ENCODE data around the gene MYL3.
A peak's percentile ranks its signal among the peaks of the same experiment; 100 is the strongest.

DNA sequence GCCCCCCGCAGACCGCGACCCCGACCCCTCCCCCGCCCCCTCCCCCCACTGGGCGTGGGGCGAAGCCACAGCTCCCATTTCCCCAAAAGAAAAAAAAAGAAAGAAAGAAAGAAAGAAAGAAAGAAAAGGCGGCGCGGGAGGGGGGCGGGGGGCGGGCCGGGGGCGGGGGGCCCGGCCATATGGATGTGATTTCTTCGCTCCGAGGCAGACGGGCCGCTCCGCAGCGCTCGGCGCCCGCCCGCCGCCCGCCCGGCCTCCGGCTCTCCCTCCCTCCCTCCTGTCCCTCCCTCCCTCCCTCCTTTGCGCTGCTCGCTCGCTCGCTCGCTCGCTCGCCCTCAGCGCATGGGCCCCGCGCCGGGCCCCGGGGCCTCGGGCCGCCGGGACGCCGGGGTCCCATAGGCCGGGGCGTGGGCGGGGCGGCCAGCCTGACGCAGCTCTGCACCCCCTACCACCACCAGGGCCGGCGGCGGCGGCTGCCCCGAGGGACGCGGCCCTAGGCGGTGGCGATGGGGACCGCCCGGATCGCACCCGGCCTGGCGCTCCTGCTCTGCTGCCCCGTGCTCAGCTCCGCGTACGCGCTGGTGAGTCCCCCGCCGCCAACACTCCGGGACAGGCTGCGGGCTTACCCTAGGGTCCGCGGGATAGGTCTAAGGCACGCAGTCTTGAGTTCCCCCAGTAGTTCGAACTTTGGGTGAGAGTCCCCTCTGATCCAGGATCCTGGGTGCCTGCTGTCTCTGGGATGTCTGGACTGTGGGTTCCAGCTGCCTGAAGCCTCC, 20.0 kb upstream of the MYL3 start:
- TF ChIP-seq REST (IDR thresholded peaks at IDR 0.05; ENCODE audit: borderline replicate concordance) (no peak), CTCF (IDR thresholded peaks at IDR 0.05; ENCODE audit: poor library complexity, severe bottlenecking) (no peak), EZH2 (IDR thresholded peaks at IDR 0.05; ENCODE audit: borderline replicate concordance, insufficient read depth, low read length, poor library complexity, severe bottlenecking) (peak; percentile 58), MXI1 (conservative IDR thresholded peaks at IDR 0.05; ENCODE audit: poor library complexity, severe bottlenecking) (no peak), EP300 (conservative IDR thresholded peaks at IDR 0.05; ENCODE audit: poor library complexity, severe bottlenecking) (no peak), POLR2AphosphoS5 (IDR thresholded peaks at IDR 0.05) (no peak), RAD21 (conservative IDR thresholded peaks at IDR 0.05) (no peak)

Data from neural cell (in vitro differentiated cells).